ENCODE measurements around the gene MPP1. TPM values are rescaled to one million over a fixed set of nuclear protein-coding genes. Genes with fewer than 3 reads are reported as not detected.

The MPP1 gene
- total and polyA plus RNA-seq, 9 of the 15 experiments (the other 6 are each of a cell fraction or from before 2014, with no cell fraction given) = 227 to 395 (median 283) TPM

DNA sequence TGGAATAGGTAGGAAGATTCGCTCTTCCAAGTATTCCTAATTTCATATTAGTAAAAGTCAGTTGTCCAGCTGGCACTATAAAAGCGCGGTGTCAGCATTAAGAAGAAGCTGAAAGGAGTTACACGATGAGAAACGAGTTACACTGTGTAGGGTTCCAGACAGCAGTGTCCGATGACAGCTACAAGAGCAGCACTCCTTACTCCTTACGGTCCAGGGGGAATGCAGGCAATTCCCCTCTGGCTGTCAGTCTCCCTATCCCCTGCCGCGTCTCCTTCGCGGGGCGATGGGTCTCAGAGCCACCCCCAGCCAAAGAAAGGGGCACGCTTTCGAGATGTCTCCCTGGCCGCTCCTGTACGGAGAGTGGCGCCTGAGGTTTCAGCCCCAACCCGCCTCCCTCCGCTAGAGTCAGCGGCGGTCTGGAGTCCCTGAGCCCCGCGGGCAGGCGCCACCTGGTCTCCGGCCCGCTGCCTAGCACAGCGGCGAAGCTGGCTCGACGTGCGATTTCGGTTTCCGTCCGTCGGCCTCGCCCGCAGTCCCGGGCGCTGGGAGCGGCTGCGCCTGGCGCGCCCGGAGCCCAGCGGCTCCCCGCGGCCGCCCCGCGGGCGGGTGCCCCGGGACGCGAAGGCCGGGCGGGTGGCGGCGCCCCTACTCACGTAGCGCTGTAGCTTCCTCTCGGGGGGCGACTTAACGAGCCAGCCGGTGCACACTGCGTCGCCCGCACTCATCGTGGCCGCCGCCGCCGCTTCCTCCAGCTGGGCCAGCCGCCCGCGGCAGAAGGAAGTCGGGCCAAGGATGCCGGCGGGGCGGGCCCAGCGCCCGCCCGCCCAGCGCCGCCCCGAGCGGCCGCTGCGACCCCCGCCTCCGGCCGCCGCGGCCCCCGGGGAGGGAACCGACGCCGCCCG is 54.7 kb downstream of the MPP1 start, which contains the start of gene GAB3 (continued):
- TF ChIP-seq, protein P1, sequence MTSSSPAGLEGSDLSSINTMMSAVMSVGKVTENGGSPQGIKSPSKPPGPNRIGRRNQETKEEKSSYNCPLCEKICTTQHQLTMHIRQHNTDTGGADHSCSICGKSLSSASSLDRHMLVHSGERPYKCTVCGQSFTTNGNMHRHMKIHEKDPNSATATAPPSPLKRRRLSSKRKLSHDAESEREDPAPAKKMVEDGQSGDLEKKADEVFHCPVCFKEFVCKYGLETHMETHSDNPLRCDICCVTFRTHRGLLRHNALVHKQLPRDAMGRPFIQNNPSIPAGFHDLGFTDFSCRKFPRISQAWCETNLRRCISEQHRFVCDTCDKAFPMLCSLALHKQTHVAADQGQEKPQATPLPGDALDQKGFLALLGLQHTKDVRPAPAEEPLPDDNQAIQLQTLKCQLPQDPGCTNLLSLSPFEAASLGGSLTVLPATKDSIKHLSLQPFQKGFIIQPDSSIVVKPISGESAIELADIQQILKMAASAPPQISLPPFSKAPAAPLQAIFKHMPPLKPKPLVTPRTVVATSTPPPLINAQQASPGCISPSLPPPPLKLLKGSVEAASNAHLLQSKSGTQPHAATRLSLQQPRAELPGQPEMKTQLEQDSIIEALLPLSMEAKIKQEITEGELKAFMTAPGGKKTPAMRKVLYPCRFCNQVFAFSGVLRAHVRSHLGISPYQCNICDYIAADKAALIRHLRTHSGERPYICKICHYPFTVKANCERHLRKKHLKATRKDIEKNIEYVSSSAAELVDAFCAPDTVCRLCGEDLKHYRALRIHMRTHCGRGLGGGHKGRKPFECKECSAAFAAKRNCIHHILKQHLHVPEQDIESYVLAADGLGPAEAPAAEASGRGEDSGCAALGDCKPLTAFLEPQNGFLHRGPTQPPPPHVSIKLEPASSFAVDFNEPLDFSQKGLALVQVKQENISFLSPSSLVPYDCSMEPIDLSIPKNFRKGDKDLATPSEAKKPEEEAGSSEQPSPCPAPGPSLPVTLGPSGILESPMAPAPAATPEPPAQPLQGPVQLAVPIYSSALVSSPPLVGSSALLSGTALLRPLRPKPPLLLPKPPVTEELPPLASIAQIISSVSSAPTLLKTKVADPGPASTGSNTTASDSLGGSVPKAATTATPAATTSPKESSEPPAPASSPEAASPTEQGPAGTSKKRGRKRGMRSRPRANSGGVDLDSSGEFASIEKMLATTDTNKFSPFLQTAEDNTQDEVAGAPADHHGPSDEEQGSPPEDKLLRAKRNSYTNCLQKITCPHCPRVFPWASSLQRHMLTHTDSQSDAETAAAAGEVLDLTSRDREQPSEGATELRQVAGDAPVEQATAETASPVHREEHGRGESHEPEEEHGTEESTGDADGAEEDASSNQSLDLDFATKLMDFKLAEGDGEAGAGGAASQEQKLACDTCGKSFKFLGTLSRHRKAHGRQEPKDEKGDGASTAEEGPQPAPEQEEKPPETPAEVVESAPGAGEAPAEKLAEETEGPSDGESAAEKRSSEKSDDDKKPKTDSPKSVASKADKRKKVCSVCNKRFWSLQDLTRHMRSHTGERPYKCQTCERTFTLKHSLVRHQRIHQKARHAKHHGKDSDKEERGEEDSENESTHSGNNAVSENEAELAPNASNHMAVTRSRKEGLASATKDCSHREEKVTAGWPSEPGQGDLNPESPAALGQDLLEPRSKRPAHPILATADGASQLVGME (CRISPR knock-in tag; IDR thresholded peaks at IDR 0.05) = no peak
- TF ChIP-seq POLR2G (IDR thresholded peaks at IDR 0.05; ENCODE audit: low read depth, low read length) = peak; percentile 74
- TF ChIP-seq, protein P2, sequence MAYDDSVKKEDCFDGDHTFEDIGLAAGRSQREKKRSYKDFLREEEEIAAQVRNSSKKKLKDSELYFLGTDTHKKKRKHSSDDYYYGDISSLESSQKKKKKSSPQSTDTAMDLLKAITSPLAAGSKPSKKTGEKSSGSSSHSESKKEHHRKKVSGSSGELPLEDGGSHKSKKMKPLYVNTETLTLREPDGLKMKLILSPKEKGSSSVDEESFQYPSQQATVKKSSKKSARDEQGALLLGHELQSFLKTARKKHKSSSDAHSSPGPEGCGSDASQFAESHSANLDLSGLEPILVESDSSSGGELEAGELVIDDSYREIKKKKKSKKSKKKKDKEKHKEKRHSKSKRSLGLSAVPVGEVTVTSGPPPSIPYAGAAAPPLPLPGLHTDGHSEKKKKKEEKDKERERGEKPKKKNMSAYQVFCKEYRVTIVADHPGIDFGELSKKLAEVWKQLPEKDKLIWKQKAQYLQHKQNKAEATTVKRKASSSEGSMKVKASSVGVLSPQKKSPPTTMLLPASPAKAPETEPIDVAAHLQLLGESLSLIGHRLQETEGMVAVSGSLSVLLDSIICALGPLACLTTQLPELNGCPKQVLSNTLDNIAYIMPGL (CRISPR knock-in tag; IDR thresholded peaks at IDR 0.05) = no peak
- TF ChIP-seq, protein P3, sequence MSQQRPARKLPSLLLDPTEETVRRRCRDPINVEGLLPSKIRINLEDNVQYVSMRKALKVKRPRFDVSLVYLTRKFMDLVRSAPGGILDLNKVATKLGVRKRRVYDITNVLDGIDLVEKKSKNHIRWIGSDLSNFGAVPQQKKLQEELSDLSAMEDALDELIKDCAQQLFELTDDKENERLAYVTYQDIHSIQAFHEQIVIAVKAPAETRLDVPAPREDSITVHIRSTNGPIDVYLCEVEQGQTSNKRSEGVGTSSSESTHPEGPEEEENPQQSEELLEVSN (IDR thresholded peaks at IDR 0.05; ENCODE audit: borderline replicate concordance in 1 of 2, extremely low read depth in 1 of 2, insufficient read depth in 1 of 2, insufficient read length in 1 of 2, low read depth in 1 of 2, low read length in 1 of 2, poor library complexity in 1 of 2, severe bottlenecking in 1 of 2) = peak in 1 of 2 experiments; percentile 19
- no peak for TF ChIP-seq GABPB1 (CRISPR knock-in tag; IDR thresholded peaks at IDR 0.05)
- no peak for TF ChIP-seq E2F3 (CRISPR knock-in tag; IDR thresholded peaks at IDR 0.05)
- no peak for TF ChIP-seq SMARCB1 (IDR thresholded peaks at IDR 0.05; ENCODE audit: insufficient read length, low read depth)
- TF ChIP-seq ZNF311 (CRISPR knock-in tag; IDR thresholded peaks at IDR 0.05) = no peak
- no peak for TF ChIP-seq MYBL2 (IDR thresholded peaks at IDR 0.05; ENCODE audit: low read depth)
- no peak for TF ChIP-seq MYBL2 (CRISPR knock-in tag; IDR thresholded peaks at IDR 0.05; ENCODE audit: borderline replicate concordance)
- peak; percentile 96 for TF ChIP-seq C11orf30 (IDR thresholded peaks at IDR 0.05; ENCODE audit: low read depth)
- no peak for TF ChIP-seq MECOM (CRISPR knock-in tag; IDR thresholded peaks at IDR 0.05)
- TF ChIP-seq ZNF175 (CRISPR knock-in tag; IDR thresholded peaks at IDR 0.05; ENCODE audit: low read depth) = no peak
- TF ChIP-seq, protein P4, sequence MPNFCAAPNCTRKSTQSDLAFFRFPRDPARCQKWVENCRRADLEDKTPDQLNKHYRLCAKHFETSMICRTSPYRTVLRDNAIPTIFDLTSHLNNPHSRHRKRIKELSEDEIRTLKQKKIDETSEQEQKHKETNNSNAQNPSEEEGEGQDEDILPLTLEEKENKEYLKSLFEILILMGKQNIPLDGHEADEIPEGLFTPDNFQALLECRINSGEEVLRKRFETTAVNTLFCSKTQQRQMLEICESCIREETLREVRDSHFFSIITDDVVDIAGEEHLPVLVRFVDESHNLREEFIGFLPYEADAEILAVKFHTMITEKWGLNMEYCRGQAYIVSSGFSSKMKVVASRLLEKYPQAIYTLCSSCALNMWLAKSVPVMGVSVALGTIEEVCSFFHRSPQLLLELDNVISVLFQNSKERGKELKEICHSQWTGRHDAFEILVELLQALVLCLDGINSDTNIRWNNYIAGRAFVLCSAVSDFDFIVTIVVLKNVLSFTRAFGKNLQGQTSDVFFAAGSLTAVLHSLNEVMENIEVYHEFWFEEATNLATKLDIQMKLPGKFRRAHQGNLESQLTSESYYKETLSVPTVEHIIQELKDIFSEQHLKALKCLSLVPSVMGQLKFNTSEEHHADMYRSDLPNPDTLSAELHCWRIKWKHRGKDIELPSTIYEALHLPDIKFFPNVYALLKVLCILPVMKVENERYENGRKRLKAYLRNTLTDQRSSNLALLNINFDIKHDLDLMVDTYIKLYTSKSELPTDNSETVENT (CRISPR knock-in tag; IDR thresholded peaks at IDR 0.05) = no peak
